Epithelial cell of proximal tubule (primary cell): Measurements from ENCODE around the gene CA10. TPM values are rescaled to one million over a fixed set of nuclear protein-coding genes. Genes with fewer than 3 reads are reported as not detected.

Experiments
- DNase-seq: peaks from one replicate; pipeline ENCODE4 v3.0.0-alpha.2; 2011; ENCODE audit warnings: low read depth
- H3K4me3 ChIP-seq: 2 replicates; pipeline ENCODE4 v1.5.1; 2011; ENCODE audit warnings: low read depth, mild to moderate bottlenecking, low read length
- total RNA-seq: library from RNA; depleted of rRNA; stranded (reverse); fragments of >200 nt; gene quantifications from 2 replicates; pipeline ENCODE4 v1.2.3, GENCODE V29; 2015
- TF ChIP-seq, protein P1 (sequence below): conservative IDR thresholded peaks from 2 replicates; pipeline ENCODE4 v1.5.1; 2012; ENCODE audit warnings: low read depth, mild to moderate bottlenecking, low read length

The CA10 gene
- total RNA-seq, 1 donor from 2014 or later, result 0.58 TPM

DNA sequence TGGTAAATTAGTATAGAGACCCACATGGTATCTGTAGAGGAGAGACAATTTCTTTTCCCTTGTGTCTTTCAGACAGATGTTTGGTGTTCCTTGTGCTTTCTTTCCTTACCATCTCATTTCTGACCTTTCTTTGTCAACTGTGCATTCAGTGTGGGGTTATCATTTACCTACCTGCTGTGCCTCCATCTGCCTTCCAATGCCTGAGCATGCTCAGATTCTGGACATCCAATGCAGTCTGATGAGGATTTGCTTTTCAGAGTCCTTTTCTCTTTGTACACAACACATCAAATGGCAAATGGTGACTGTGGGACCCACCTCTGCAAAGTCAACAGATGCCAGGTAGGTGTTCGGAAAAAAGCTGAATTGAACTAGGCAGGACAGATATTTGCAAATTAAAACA is 364.8 kb downstream of the CA10 start:
- TF ChIP-seq, protein P1, sequence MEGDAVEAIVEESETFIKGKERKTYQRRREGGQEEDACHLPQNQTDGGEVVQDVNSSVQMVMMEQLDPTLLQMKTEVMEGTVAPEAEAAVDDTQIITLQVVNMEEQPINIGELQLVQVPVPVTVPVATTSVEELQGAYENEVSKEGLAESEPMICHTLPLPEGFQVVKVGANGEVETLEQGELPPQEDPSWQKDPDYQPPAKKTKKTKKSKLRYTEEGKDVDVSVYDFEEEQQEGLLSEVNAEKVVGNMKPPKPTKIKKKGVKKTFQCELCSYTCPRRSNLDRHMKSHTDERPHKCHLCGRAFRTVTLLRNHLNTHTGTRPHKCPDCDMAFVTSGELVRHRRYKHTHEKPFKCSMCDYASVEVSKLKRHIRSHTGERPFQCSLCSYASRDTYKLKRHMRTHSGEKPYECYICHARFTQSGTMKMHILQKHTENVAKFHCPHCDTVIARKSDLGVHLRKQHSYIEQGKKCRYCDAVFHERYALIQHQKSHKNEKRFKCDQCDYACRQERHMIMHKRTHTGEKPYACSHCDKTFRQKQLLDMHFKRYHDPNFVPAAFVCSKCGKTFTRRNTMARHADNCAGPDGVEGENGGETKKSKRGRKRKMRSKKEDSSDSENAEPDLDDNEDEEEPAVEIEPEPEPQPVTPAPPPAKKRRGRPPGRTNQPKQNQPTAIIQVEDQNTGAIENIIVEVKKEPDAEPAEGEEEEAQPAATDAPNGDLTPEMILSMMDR, result no peak
- H3K4me3 ChIP-seq, result no peak overlapping the region
- no peak for DNase-seq

DNA sequence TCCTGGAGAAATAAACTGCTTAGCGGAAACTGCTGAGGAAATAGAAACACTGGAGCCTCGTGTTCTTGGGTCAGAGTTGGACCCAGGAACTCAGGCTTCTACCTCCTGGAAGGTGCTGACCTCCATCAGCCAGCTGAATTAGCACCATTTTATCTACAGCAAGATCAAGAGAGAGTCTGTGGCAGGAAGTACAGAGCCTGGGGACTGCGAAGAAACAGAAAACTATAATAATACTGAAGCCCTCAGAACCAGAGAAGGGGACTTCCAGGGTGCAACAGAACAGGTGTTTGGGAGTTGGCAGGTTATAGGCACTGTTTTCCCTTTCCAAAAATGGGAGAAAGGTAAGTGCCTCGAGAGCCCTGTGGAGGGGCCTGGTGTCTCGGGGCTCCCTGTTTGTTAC is 379.7 kb downstream of the CA10 start:
- no peak overlapping the region for H3K4me3 ChIP-seq
- TF ChIP-seq, protein P1, result no peak
- no peak for DNase-seq

DNA sequence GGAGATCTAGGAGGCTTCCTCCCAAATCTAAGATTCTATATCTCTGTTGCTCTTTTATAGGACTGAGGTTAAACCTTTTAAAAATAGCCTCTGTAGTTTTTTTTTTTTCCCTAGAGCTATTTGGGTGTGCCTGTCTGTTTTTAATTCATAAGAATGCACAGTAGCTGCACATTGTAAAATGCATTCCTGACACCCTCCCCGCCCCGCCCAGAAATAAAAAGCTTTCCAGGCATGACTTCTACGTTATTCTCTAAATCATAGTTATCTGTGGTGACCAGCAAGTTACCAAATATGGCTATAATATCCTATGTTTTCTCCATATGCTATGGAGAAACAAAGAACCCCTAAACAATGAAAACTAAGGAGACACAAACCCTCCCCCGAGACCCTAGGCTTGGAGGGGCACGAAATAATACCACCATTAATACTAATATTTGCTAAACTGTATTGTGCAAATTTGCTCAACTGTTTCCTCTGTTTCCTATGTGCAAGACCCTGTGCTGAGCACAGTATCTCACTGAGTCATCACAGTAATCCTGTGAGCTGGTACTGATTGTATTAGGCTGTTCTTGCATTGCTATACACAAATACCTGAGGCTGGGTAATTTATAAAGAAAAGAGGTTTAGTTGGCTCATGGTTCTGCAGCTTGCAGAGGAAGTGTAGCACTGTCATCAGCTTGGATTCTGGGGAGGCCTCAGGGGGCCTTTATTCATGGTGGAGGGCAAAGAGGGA is 388.3 kb downstream of the CA10 start:
- H3K4me3 ChIP-seq, result no peak overlapping the region
- no peak for DNase-seq
- TF ChIP-seq, protein P1, result no peak

DNA sequence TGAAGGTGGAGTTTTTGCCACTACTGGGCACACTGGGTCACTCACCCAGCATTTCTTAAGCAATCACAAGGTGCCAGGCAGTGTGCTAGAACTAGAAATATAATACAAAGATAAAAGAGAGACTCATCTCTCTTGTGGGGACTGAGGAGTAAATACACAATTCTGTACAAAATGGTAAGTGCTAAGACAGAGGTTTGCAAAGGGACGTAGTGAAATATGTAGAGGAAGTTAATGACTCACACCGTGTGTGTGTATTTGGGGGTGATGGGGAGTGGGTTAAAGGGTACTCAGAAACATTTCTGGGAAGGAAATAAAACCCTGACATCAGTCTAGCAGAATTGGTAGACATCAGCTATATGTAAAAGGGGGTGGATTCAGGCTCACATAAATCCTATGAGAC is 389.3 kb downstream of the CA10 start:
- TF ChIP-seq, protein P1, result no peak
- H3K4me3 ChIP-seq, result no peak overlapping the region
- DNase-seq, result no peak

DNA sequence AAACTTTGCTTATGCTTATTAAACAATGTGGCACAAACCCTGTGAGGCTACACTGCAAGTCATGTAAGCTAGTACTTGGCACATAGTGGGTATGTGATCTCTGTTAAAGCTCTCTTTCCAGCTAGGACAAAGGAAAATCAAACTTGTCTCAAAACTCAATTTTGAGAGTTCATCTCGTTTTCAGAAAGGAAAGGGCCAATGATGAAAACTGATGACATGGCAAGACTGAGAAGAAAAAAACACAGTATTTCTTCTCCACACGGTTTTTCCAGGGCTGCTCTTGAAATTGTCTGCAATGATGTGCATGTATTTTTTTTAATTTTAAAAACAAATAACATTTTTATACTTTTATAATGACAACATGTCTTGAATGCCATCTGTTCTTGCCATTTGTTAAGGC is 389.8 kb downstream of the CA10 start:
- no peak for DNase-seq
- H3K4me3 ChIP-seq, result no peak overlapping the region

DNA sequence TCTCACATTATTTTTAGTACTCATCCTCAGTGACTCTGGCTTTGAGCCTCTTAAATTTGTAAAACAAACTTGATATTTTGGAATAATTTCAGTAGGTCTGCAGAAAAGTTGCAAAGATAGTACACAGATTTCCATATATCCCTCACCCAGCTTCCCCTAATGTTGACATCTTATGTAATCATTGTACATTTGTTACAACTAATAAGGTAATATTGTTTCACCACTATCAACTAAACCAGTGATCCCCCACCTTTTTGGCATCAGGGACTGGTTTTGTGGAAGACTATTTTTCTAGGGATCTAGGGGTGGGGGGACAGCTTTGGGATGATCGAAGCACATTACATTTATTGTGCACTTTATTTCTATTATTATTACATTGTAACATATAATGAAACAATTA is 391.2 kb downstream of the CA10 start:
- DNase-seq, result no peak
- H3K4me3 ChIP-seq, result no peak overlapping the region
- TF ChIP-seq, protein P1, result no peak

More for the DNA sequence above, 389.8 kb downstream of the CA10 start:
- TF ChIP-seq, protein P1, result no peak

DNA sequence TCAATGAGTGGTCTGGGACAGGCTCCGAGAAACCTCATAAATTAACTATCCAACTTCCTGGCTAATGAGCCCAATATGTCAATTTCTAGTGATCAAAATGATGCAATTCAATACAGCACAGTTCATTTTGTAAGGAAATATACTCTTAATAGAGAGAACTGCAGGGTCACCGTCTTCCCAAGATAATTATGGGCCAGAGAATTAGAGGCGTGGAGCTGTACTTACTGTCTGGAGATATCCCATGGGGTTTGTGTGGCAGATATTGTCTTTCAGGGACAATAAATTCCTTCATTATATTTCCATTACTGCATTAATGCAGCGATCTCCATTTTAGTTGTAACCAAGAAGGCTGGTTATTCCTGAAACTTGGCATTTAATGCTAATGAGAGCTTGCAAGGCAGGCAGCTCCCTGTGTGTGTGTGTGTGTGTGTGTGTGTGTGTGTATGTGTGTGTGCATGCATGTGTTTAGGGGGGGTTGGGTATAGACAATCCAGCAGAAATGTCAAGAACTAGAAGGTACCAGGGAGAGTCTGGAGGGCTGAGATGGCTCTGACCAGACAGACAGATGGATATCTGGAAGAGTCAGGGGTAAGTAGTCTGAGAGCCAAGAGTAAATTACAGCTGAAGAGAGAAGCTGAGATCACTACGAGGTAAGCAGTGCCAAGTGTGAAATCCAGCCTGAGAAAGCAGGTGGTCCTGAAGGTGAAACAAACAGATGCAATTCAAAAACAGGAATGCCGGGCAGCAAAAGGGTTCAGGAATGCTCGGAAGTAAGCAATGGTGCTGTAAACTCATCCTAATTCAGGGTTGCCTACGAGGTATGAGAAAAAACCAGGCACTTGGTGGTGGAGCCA is 393.0 kb downstream of the CA10 start:
- H3K4me3 ChIP-seq, result no peak overlapping the region
- TF ChIP-seq, protein P1, result no peak
- no peak for DNase-seq
